Stimulated activated CD4-positive, alpha-beta T cell treated with anti-CD3 and anti-CD28 coated beads, Interleukin-15, amount 100 ng/mL, for 1 hour (primary cell): ENCODE data around the gene ZNF687.

ENCODE experiments used
- DNase-seq, 2 donors: peaks; one replicate each; pipeline ENCODE4 v3.0.0-alpha.2; 2020; ENCODE audit warnings: low read depth in 1 of 2, low spot score in 1 of 2

ZNF687 gene

GRCh38 chr1:151311589-151312331 is 29.7 kb downstream of the ZNF687 start:
- peak; percentile 38 to 41 for DNase-seq

- DNase-seq, result no peak
Measured at GRCh38 chr1:151312411-151312810, 30.3 kb downstream of the ZNF687 start.

- DNase-seq, result no peak
Measured at GRCh38 chr1:151312826-151313225, 30.7 kb downstream of the ZNF687 start.

- DNase-seq, result no peak
Measured at GRCh38 chr1:151313501-151313900, 31.4 kb downstream of the ZNF687 start.

GRCh38 chr1:151314137-151314875 is 32.2 kb downstream of the ZNF687 start:
- DNase-seq, result no peak

GRCh38 chr1:151315565-151316235 is 33.6 kb downstream of the ZNF687 start:
- no peak for DNase-seq

GRCh38 chr1:151318975-151319374 is 36.9 kb downstream of the ZNF687 start:
- DNase-seq, result no peak

GRCh38 chr1:151324390-151324930 is 42.4 kb downstream of the ZNF687 start:
- DNase-seq, result no peak

- no peak for DNase-seq
Measured at GRCh38 chr1:151325231-151325630, 43.1 kb downstream of the ZNF687 start.

GRCh38 chr1:151325646-151326429 is 43.7 kb downstream of the ZNF687 start:
- DNase-seq, result no peak

- DNase-seq, result peak; percentile 9 to 34
Measured at GRCh38 chr1:151326619-151327222, 44.6 kb downstream of the ZNF687 start.

GRCh38 chr1:151327223-151327902 is 45.3 kb downstream of the ZNF687 start, which contains the start of gene PI4KB:
Gene PI4KB (minus strand): TSS chr1:151327416. CDS start chr1:151316481, 10,935 bp downstream.
- peak; percentile 63 to 72 for DNase-seq

- DNase-seq, result no peak
Measured at GRCh38 chr1:151327903-151328674, 46.0 kb downstream of the ZNF687 start.

GRCh38 chr1:151334822-151335221 is 52.7 kb downstream of the ZNF687 start:
- DNase-seq, result no peak

GRCh38 chr1:151336556-151336955 is 54.5 kb downstream of the ZNF687 start:
- DNase-seq, result no peak

- DNase-seq, result peak in 1 of 2 donors; percentile 17
Measured at GRCh38 chr1:151340870-151341754, 59.0 kb downstream of the ZNF687 start.
